BE2C (cell line): Measurements from ENCODE around the gene MAGI1.
"Not testable (repeated sequence)": the region's sequence is repeated elsewhere in the genome, so short reads cannot be mapped to it uniquely, and the experiment has no call there.

Experiments
- DNase-seq: peaks from one replicate; pipeline ENCODE4 v3.0.0-alpha.2; 2020
- H3K27me3 ChIP-seq: fragments of 250-450 bp; sonication (Bioruptor Pico); 2 replicates; pipeline ENCODE4 v1.5.1; 2020; ENCODE audit warnings: mild to moderate bottlenecking
- H3K36me3 ChIP-seq: fragments of 250-450 bp; sonication (Bioruptor Pico); 2 replicates; pipeline ENCODE4 v1.5.1; 2020; ENCODE audit warnings: mild to moderate bottlenecking
- H3K4me1 ChIP-seq: fragments of 250-450 bp; sonication (Bioruptor Pico); 2 replicates; pipeline ENCODE4 v1.5.1; 2020
- H3K4me3 ChIP-seq: 2 replicates; pipeline ENCODE4 v1.5.1; 2011; ENCODE audit warnings: low read depth, low read length
- H3K9me3 ChIP-seq: fragments of 250-450 bp; sonication (Bioruptor Pico); 2 replicates; pipeline ENCODE4 v1.5.1; 2020
- CTCF ChIP-seq: IDR thresholded peaks from 2 replicates; pipeline ENCODE4 v1.5.1; 2012; ENCODE audit warnings: mild to moderate bottlenecking, low read depth, low read length

MAGI1 gene

GRCh38 chr3:65516998-65517397 is 521.7 kb downstream of the MAGI1 start:
- no peak for DNase-seq
- no peak for TF ChIP-seq CTCF
- Histone ChIP-seq H3K4me1 (peaks cover 8% of the 10 kb centered on the region; the same call in 1 of the 2 replicates), H3K27me3 (no peaks in the 10 kb centered on the region), H3K9me3 (no peaks in the 10 kb centered on the region), H3K4me3 (no peak overlapping the region), H3K36me3 (no peaks in the 10 kb centered on the region)

- H3K27me3 ChIP-seq, DNase-seq, H3K4me3 ChIP-seq: not testable (repeated sequence)
These were observed 524.4 kb downstream of the MAGI1 start for GRCh38 chr3:65514317-65514716.

DNA sequence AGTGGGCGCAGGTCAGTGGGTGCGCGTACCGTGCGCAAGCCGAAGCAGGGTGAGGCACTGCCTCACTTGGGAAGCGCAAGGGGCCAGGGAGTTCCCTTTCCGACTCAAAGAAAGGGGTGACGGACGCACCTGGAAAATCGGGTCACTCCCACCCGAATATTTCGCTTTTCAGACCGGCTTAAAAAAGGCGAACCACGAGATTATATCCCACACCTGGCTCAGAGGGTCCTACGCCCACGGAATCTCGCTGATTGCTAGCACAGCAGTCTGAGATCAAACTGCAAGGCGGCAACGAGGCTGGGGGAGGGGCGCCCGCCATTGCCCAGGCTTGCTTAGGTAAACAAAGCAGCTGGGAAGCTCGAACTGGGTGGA is 529.3 kb downstream of the MAGI1 start:
- H3K9me3 ChIP-seq, H3K4me1 ChIP-seq, H3K4me3 ChIP-seq, H3K27me3 ChIP-seq, H3K36me3 ChIP-seq, DNase-seq: not testable (repeated sequence)

More at GRCh38 chr3:65514317-65514716, 524.4 kb downstream of the MAGI1 start:
- not testable (repeated sequence) for H3K36me3 ChIP-seq, H3K9me3 ChIP-seq, H3K4me1 ChIP-seq

DNA sequence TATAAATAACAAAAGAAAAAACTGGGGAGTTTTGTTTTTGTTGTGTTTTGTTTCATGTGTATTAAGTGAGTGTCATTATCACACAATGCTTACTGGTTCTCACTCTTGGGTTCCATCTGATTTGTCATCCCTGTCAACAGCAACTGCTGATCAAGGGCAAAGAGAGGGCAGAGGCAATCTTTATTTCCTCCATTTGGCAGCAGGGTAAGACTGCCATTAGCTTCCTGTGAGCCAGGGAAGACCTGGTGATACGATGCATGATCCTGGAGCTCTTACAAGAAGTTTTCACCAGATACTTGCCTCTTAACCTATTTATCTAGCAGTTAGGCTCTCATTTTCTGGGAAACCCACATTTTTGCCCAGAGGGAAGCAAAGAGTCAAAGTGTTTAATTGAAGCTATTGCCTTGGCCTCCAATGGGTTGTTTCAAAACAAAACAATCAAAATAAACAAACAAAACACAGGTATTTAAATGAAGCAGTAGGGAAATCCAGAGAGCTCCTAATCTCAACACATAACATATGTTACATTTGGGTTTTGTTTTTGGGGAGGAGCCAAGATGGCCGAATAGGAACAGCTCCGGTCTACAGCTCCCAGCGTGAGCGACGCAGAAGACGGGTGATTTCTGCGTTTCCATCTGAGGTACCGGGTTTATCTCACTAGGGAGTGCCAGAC is 529.8 kb downstream of the MAGI1 start:
- Histone ChIP-seq H3K36me3 (no peaks in the 10 kb centered on the region), H3K9me3 (no peaks in the 10 kb centered on the region), H3K4me1 (no peaks in the 10 kb centered on the region; the same call in 1 of the 2 replicates), H3K4me3 (no peak overlapping the region), H3K27me3 (no peaks in the 10 kb centered on the region)
- DNase-seq: no peak
- TF ChIP-seq CTCF: no peak

DNA sequence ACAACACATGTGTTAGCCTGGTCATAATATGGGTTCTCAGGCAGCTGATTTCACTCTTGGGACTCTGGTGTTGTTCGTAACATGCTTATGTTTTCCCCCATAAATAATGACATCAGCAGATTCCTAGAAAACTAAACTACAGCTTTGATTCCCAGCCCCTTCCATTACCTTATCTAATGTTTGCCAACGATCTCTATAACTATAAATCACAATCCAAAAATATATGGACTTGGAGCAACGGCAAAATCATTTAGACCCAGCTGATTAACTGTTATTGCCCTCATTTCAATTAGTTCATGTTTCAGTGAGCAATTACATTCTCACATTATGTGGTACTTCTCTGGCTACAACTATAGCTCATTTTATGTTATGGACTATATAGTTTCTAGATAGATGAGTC is 531.3 kb downstream of the MAGI1 start:
- no peaks in the 10 kb centered on the region for H3K9me3 ChIP-seq
- no peaks in the 10 kb centered on the region for H3K27me3 ChIP-seq
- H3K4me3 ChIP-seq: no peak overlapping the region
- H3K4me1 ChIP-seq: no peaks in the 10 kb centered on the region; the same call in 1 of the 2 replicates
- H3K36me3 ChIP-seq: no peaks in the 10 kb centered on the region
- no peak for TF ChIP-seq CTCF
- DNase-seq: no peak

DNA sequence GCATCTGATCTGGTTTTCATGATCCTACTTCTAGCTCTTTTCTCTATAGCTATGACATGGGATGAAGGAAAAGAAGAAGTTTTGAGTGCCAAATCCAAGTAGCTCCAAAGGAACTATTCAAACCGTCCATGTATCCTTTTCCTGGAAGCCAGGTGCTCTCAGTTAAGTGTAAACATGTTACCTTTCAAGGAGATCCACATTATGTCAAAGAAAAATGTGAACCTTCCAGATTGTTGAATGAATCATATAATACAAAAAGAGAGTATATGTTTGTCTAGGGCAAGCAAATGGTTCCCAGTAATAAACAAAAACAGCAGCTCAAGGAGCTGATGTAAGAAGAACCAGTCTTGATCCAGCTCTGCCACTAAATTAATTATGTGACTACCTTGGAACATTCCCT is 534.9 kb downstream of the MAGI1 start:
- H3K4me1 ChIP-seq: peaks cover 10% of the 10 kb centered on the region
- H3K27me3 ChIP-seq: no peaks in the 10 kb centered on the region
- H3K36me3 ChIP-seq: no peaks in the 10 kb centered on the region
- no peaks in the 10 kb centered on the region for H3K9me3 ChIP-seq
- DNase-seq: no peak
- no peak for TF ChIP-seq CTCF
- H3K4me3 ChIP-seq: no peak overlapping the region

DNA sequence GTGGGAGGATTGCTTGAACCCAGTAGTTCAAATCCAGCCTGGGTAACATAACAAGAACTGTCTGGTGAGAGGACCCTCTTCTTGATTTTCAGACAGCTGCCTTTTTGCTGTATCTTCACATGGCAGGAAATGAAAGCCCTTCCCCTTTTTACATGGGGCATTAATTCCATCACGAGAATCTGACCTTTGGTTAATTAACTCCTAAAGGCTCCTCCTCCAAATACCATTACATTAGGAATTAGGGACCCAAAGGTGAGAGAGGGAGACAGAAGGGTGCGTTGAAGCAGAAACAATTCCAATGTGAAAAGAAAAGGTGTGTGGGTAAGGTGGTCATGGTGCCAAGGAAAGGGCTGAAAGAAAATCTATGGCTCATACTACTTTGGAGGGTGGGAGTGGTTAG is 536.2 kb downstream of the MAGI1 start:
- no peaks in the 10 kb centered on the region for H3K9me3 ChIP-seq
- TF ChIP-seq CTCF: no peak
- H3K36me3 ChIP-seq: no peaks in the 10 kb centered on the region
- DNase-seq: no peak
- H3K27me3 ChIP-seq: no peaks in the 10 kb centered on the region
- H3K4me1 ChIP-seq: peaks cover 10% of the 10 kb centered on the region
- no peak overlapping the region for H3K4me3 ChIP-seq
